SH-SY5Y (cell line): ENCODE measurements around the gene LGI4.

ENCODE experiments used
- GATA2 ChIP-seq: IDR thresholded peaks from 2 replicates; pipeline ENCODE4 v1.6.1; 2011; ENCODE audit warnings: mild to moderate bottlenecking, low read depth, low read length
- GATA3 ChIP-seq: IDR thresholded peaks from 2 replicates; pipeline ENCODE4 v1.6.1; 2011; ENCODE audit warnings: low read depth, mild to moderate bottlenecking, low read length, moderate library complexity

- TF ChIP-seq GATA3 (no peak), GATA2 (no peak)
These were observed 3.5 kb upstream of the LGI4 start, which contains the start of gene FXYD1 for GRCh38 chr19:35138305-35138892.
